ENCODE data around the gene XPO6. TPM values are rescaled to one million over a fixed set of nuclear protein-coding genes. Genes with fewer than 3 reads are reported as not detected.

The XPO6 gene
- total RNA-seq, 1 experiment from 2014 or later, result 124 TPM

- Histone ChIP-seq H3T11ph (ENCODE audit: low read length) (no peak overlapping the region), H3K4me1 (ENCODE audit: insufficient read depth, low read length) (no peaks in the 10 kb centered on the region), H3K9ac (ENCODE audit: extremely low read depth, insufficient read length, low read length) (no peak overlapping the region), H2BK12ac (ENCODE audit: insufficient read length, low read depth, low read length) (no peak overlapping the region), H4K5ac (ENCODE audit: insufficient read length, low read depth, low read length) (no peak overlapping the region), H3K79me2 (ENCODE audit: insufficient read depth, low read length) (no peaks in the 10 kb centered on the region), H3K27ac (ENCODE audit: insufficient read length, low read depth, low read length) (no peak overlapping the region), H2BK5ac (ENCODE audit: insufficient read length, low read length) (no peak overlapping the region), H2AK5ac (ENCODE audit: insufficient read length, low read length) (no peak overlapping the region), H3K79me1 (ENCODE audit: insufficient read depth, low read depth, low read length, poor library complexity, severe bottlenecking) (no peaks in the 10 kb centered on the region), H3K56ac (ENCODE audit: insufficient read length, low read depth, low read length) (no peak overlapping the region), H3K4me2 (ENCODE audit: insufficient read depth, insufficient read length, low read length) (no peak overlapping the region), H2BK15ac (ENCODE audit: low read depth, low read length) (no peak overlapping the region), H3K27me3 (ENCODE audit: insufficient read depth, low read length) (no peaks in the 10 kb centered on the region), H3K9me3 (ENCODE audit: control insufficient read depth, low read depth, low read length) (no peaks in the 10 kb centered on the region), H2BK120ac (ENCODE audit: low read depth, low read length, poor library complexity, severe bottlenecking) (no peak overlapping the region), H4K91ac (ENCODE audit: insufficient read length, low read depth, low read length) (no peak overlapping the region), H2BK20ac (ENCODE audit: low read depth, low read length, poor library complexity, severe bottlenecking) (no peak overlapping the region), H3K4ac (ENCODE audit: low read depth, low read length) (no peak overlapping the region), H4K20me1 (ENCODE audit: control insufficient read depth, insufficient read depth, insufficient read length) (no peaks in the 10 kb centered on the region), H2AFZ (ENCODE audit: low read length) (no peak overlapping the region), H4K8ac (replicated peaks; ENCODE audit: insufficient read length, low read depth, low read length) (no peak overlapping the region), H3K23me2 (ENCODE audit: insufficient read length, low read depth, low read length, poor library complexity, severe bottlenecking) (no peaks in the 10 kb centered on the region), H3K23ac (ENCODE audit: insufficient read length, low read depth, low read length) (no peak overlapping the region), H3K18ac (ENCODE audit: insufficient read length, low read depth, low read length) (no peak overlapping the region), H3K14ac (ENCODE audit: insufficient read depth, low read length) (no peak overlapping the region)
- no peak for TF ChIP-seq CTCF (conservative IDR thresholded peaks at IDR 0.05)
- no peaks in the 10 kb centered on the region for H3K27me3 Mint-ChIP-seq (ENCODE audit: low read depth)
- no peak overlapping the region for H3K27ac Mint-ChIP-seq
- no peaks in the 10 kb centered on the region for H3K4me1 Mint-ChIP-seq
- H3K9me3 Mint-ChIP-seq, result no peaks in the 10 kb centered on the region
- no peak overlapping the region for H3K4me3 Mint-ChIP-seq
- WGBS (ENCODE audit: extremely low coverage, insufficient read length, low lambda C conversion rate), result no CpG with 5 or more reads among the region's 6 CpGs
- H3K36me3 Mint-ChIP-seq (ENCODE audit: insufficient read depth in 1 of 3, low read depth in 3 of 3), result peaks cover 48 to 97% (median 91%) of the 10 kb centered on the region in 3 experiments
- no peak for DNase-seq
Measured at GRCh38 chr16:28101533-28101890, 110.3 kb downstream of the XPO6 start.

Data from H9 (cell line).